IMR-90 (cell line): ENCODE measurements around the gene SH3RF3. TPM values are rescaled to one million over a fixed set of nuclear protein-coding genes. Genes with fewer than 3 reads are reported as not detected.

ENCODE experiments used
- ATAC-seq: fragments of 200-7000 bp; cut with Tn5 transposase; 2 replicates; pipeline ENCODE4 v1.9.1; 2020; ENCODE audit warnings: low read depth, mild to moderate bottlenecking, moderate library complexity
- BruUV-seq: library from RNA; stranded (reverse); fragments of 400-500 nt; replicated peaks from 2 replicates; lab custom pipeline; 2021; lab: Mats Ljungman, UMichigan
- CTCF ChIA-PET: fragments of 300-600 bp; formaldehyde crosslinking; extraction: SDS; loops from one replicate; lab custom pipeline; 2021; ENCODE audit warnings: antibody characterized with exemption; lab: Yijun Ruan, JAX
- POLR2A ChIA-PET: fragments of 300-600 bp; sonication (Branson Sonifier 250); formaldehyde crosslinking; loops from one replicate; lab custom pipeline; 2022; ENCODE audit warnings: antibody characterized with exemption; ENCODE audit not compliant: unreplicated experiment; lab: Charles Lee
- DNase-seq: peaks from one replicate; pipeline ENCODE4 v3.0.0; 2013
- H2AFZ ChIP-seq: replicated peaks from 2 replicates; pipeline ENCODE3; 2013; ENCODE audit warnings: low read length, mild to moderate bottlenecking; ENCODE audit not compliant: poor library complexity
- H2AK5ac ChIP-seq: 2 replicates; pipeline ENCODE4 v1.6.1; 2013; ENCODE audit warnings: low read depth, low read length, inconsistent platforms
- H2AK9ac ChIP-seq: replicated peaks from 2 replicates; pipeline ENCODE3; 2013; ENCODE audit warnings: mild to moderate bottlenecking, low read depth, low read length, moderate library complexity; ENCODE audit not compliant: poor library complexity
- H2BK120ac ChIP-seq: 2 replicates; pipeline ENCODE4 v1.6.1; 2013; ENCODE audit warnings: low read depth, low read length, inconsistent platforms
- H2BK15ac ChIP-seq: 3 replicates; pipeline ENCODE4 v1.6.1; 2013; ENCODE audit warnings: low read depth, low read length, inconsistent platforms
- H2BK20ac ChIP-seq: 2 replicates; pipeline ENCODE4 v1.6.1; 2013; ENCODE audit warnings: low read depth, mild to moderate bottlenecking, inconsistent platforms, low read length, moderate library complexity
- H2BK5ac ChIP-seq: 2 replicates; pipeline ENCODE4 v1.6.1; 2013; ENCODE audit warnings: mild to moderate bottlenecking, low read depth, low read length, inconsistent platforms; ENCODE audit not compliant: poor library complexity, severe bottlenecking
- H3K14ac ChIP-seq: replicated peaks from 2 replicates; pipeline ENCODE4 v1.6.1; 2013; ENCODE audit warnings: low read depth, low read length, inconsistent platforms
- H3K18ac ChIP-seq: 2 replicates; pipeline ENCODE4 v1.6.1; 2013; ENCODE audit warnings: low read depth, low read length, control low read depth
- H3K23ac ChIP-seq: 2 replicates; pipeline ENCODE4 v1.6.1; 2013; ENCODE audit warnings: low read depth, low read length, inconsistent platforms
- H3K27ac ChIP-seq: 2 replicates; pipeline ENCODE4 v1.5.1; 2013; ENCODE audit warnings: mild to moderate bottlenecking, control low read depth, low read length; ENCODE audit not compliant: insufficient read depth
- H3K27me3 ChIP-seq: 2 replicates; pipeline ENCODE4 v1.6.1; 2013; ENCODE audit warnings: low read length; ENCODE audit not compliant: control insufficient read depth, insufficient read depth
- H3K36me3 ChIP-seq: 2 replicates; pipeline ENCODE4 v1.6.1; 2013; ENCODE audit warnings: low read length, mixed read lengths; ENCODE audit not compliant: control insufficient read depth, insufficient read depth
- H3K4ac ChIP-seq: 2 replicates; pipeline ENCODE4 v1.6.1; 2013; ENCODE audit warnings: low read depth, low read length, inconsistent platforms
- H3K4me1 ChIP-seq: 2 replicates; pipeline ENCODE4 v1.6.1; 2013; ENCODE audit warnings: low read length, mixed read lengths; ENCODE audit not compliant: control insufficient read depth, insufficient read depth
- H3K4me2 ChIP-seq: 2 replicates; pipeline ENCODE4 v1.6.1; 2013; ENCODE audit warnings: low read depth, mild to moderate bottlenecking, control low read depth, low read length, moderate library complexity
- H3K4me3 ChIP-seq: 2 replicates; pipeline ENCODE4 v1.5.1; 2013; ENCODE audit warnings: low read depth, mild to moderate bottlenecking, control low read depth, low read length, moderate library complexity; ENCODE audit not compliant: insufficient read depth
- H3K56ac ChIP-seq: 2 replicates; pipeline ENCODE4 v1.6.1; 2013; ENCODE audit warnings: low read length, inconsistent platforms; ENCODE audit not compliant: insufficient read depth; ENCODE audit errors: extremely low read depth
- H3K79me1 ChIP-seq, 2 experiments: 2 replicates each; pipeline ENCODE4 v1.6.1; 2013; ENCODE audit warnings: low read length in 2 of 2, inconsistent platforms in 1 of 2, low read depth in 1 of 2
- H3K9ac ChIP-seq: 2 replicates; pipeline ENCODE4 v1.6.1; 2013; ENCODE audit warnings: low read depth, low read length, control low read depth
- H3K9me1 ChIP-seq: 2 replicates; pipeline ENCODE4 v1.6.1; 2013; ENCODE audit warnings: low read length, inconsistent platforms; ENCODE audit not compliant: insufficient read depth
- H3K9me3 ChIP-seq: 2 replicates; pipeline ENCODE4 v1.6.1; 2013; ENCODE audit warnings: low read length; ENCODE audit not compliant: control insufficient read depth, insufficient read depth
- H4K20me1 ChIP-seq: 2 replicates; pipeline ENCODE4 v1.6.1; 2013; ENCODE audit warnings: low read length, inconsistent platforms; ENCODE audit not compliant: insufficient read depth
- H4K5ac ChIP-seq: 2 replicates; pipeline ENCODE4 v1.6.1; 2013; ENCODE audit warnings: mild to moderate bottlenecking, low read depth, low read length, control low read depth
- H4K8ac ChIP-seq, 2 experiments: 2 replicates each; pipeline ENCODE4 v1.6.1; 2013; ENCODE audit warnings: low read depth in 2 of 2, low read length in 2 of 2, control low read depth in 1 of 2, inconsistent platforms in 1 of 2
- H4K91ac ChIP-seq: 2 replicates; pipeline ENCODE4 v1.6.1; 2013; ENCODE audit warnings: low read depth, low read length, inconsistent platforms; ENCODE audit not compliant: insufficient read depth
- BHLHE40 ChIP-seq: fragments of 150-350 bp; IDR thresholded peaks from 2 replicates; pipeline ENCODE4 v1.6.1; 2016; ENCODE audit warnings: mild to moderate bottlenecking, low read depth, low read length
- FOS ChIP-seq: fragments of 150-350 bp; IDR thresholded peaks from 2 replicates; pipeline ENCODE4 v1.6.1; 2016; ENCODE audit warnings: low read depth, low read length
- MAZ ChIP-seq: IDR thresholded peaks from 2 replicates; pipeline ENCODE4 v1.6.1; 2012; ENCODE audit warnings: low read depth, mild to moderate bottlenecking, low read length, improper control_type of control experiment, moderate library complexity, borderline replicate concordance
- MXI1 ChIP-seq: IDR thresholded peaks from 2 replicates; pipeline ENCODE4 v1.6.1; 2012; ENCODE audit warnings: low read depth, mild to moderate bottlenecking, low read length, moderate library complexity, borderline replicate concordance
- NFE2L2 ChIP-seq: fragments of 150-350 bp; IDR thresholded peaks from 2 replicates; pipeline ENCODE4 v1.6.1; 2016; ENCODE audit warnings: low read depth, mild to moderate bottlenecking, low read length
- POLR2A ChIP-seq: IDR thresholded peaks from 2 replicates; pipeline ENCODE4 v1.6.1; 2012; ENCODE audit warnings: mild to moderate bottlenecking, low read depth, low read length
- RAD21 ChIP-seq: IDR thresholded peaks from 2 replicates; pipeline ENCODE4 v1.6.1; 2012; ENCODE audit warnings: low read length, improper control_type of control experiment
- RCOR1 ChIP-seq: IDR thresholded peaks from 2 replicates; pipeline ENCODE4 v1.6.1; 2012; ENCODE audit warnings: mild to moderate bottlenecking, low read length, improper control_type of control experiment; ENCODE audit not compliant: insufficient replicate concordance
- WGBS, 2 experiments: methylation state at CpG; one replicate each; pipeline versions ENCODE4 v1.1.5 to v1.1.7; 2013; ENCODE audit warnings: missing lambda C conversion rate in 2 of 2; ENCODE audit not compliant: insufficient read length in 1 of 2; ENCODE audit errors: extremely low coverage in 2 of 2; 5-methylcytosine and 5-hydroxymethylcytosine counted together
- dilution Hi-C: fragments of 300-500 bp; cut with HindIII; formaldehyde crosslinking; loops from one replicate; pipeline ENCODE4 v1.14.3; 2018; ENCODE audit warnings: low sequenced_read_pairs; ENCODE audit not compliant: unreplicated experiment
- in situ Hi-C: fragments of 300-500 bp; cut with MboI; formaldehyde crosslinking; loops from 3 replicates; pipeline ENCODE4 v1.14.3; 2019; ENCODE audit warnings: low sequenced_read_pairs, inconsistent platforms, mixed read lengths
- intact Hi-C: fragments of 100-400 bp; cut with micrococcal nuclease; formaldehyde crosslinking; loops from 2 replicates; pipeline ENCODE4 v1.10.0; 2022
- polyA plus RNA-seq, 3 experiments: library from polyadenylated mRNA; depleted of rRNA; stranded (reverse); fragments of >200 nt; gene quantifications; 2 replicates each; pipeline ENCODE4 v1.2.3, GENCODE V29; 2012; ENCODE audit warnings: low replicate concordance in 1 of 3
- total RNA-seq: library from RNA; depleted of rRNA; stranded (reverse); fragments of >200 nt; gene quantifications from 2 replicates; pipeline ENCODE4 v1.2.3, GENCODE V29; 2012

The SH3RF3 gene
- total and polyA plus RNA-seq, 2 of the 4 experiments (the other 2 are of a cell fraction), result 3.4 to 5.3 TPM

DNA sequence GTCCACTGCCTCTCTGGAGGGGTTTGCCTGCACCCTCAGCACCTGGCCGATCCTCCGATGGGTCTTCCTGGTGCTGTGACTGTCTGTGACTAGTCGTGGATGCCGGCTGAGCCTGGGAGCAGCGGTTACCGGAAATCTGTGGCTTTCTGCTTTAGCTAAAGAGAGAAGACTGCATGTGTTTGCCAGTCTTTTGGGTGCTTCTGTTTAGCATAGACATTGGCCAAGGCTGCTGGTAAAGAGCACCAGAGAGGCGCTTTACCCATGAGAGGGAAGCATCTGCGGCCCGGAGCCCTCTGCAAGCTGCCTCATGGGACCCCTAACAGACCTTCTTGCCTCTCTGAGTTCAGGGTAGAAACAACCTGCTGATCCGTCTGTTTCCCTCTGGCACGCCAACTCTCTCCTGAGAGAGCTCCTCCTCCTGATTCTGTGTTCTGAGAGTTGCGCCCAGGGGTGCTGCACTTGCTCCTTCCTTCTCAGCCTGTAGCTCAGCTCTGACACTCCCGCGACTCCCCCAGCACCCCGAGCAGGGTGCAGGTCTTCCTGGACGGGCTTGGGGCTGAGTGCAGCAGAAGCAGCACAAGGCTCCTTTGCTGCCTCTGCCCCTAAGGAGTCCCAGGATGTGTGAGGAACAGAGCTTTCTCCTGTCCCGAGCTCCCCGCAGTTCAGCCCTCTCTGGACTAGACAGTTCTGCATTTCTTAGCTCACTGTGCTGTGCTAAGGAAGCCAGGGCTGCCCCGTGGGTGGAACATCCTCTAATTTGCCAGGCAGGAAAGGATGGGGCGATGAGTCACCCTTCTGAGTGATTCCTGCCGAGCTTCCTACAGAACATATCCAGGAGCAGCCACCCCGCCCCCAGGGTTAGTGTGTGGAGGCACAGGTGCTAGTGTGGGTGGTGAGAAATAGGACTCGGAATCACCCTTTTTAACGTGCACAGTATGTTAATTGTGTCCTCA, 203.2 kb downstream of the SH3RF3 start:
- Histone ChIP-seq H2AK5ac (peak overlapping the region; percentile 91), H3K27ac (peak overlapping the region; percentile 87), H2BK120ac (peak overlapping the region; percentile 96), H3K23ac (peak overlapping the region; percentile 74), H3K4ac (peak overlapping the region; percentile 94), H3K27me3 (no peaks in the 10 kb centered on the region), H3K4me1 (peaks cover 46% of the 10 kb centered on the region), H3K9me1 (peaks cover 41% of the 10 kb centered on the region), H4K91ac (peak overlapping the region; percentile 92), H2AK9ac (peak overlapping the region; percentile 79), H3K4me3 (no peak overlapping the region), H2BK15ac (peak overlapping the region; percentile 64; the same call in 2 of the 3 replicates), H3K36me3 (no peaks in the 10 kb centered on the region), H3K9ac (peak overlapping the region; percentile 48), H4K5ac (peak overlapping the region; percentile 66; the same call in 1 of the 2 replicates), H2BK5ac (peak overlapping the region; percentile 95), H2AFZ (peak overlapping the region; percentile 71), H2BK20ac (peak overlapping the region; percentile 89), H4K20me1 (peaks cover 3% of the 10 kb centered on the region; the same call in 1 of the 2 replicates), H3K14ac (peak overlapping the region; percentile 81), H4K8ac (peak overlapping the region; percentile 55 to 78), H3K9me3 (peaks cover 4% of the 10 kb centered on the region; the same call in 1 of the 2 replicates), H3K56ac (peak overlapping the region; percentile 78), H3K79me1 (peaks cover 60 to 90% of the 10 kb centered on the region in 2 experiments), H3K18ac (peak overlapping the region; percentile 63), H3K4me2 (peak overlapping the region; percentile 63)
- ChIA-PET POLR2A (interaction anchor here (1.4 kb wide), 1 partner anchor 9 kb away, joined by 4 read pairs; no protein-coding TSS in a partner anchor), CTCF (interaction anchor here (1.0 to 1.4 kb wide), 2 partner anchors 19 to 126 kb away, joined by 3 to 5 read pairs; no protein-coding TSS in a partner anchor)
- BruUV-seq, result no TSS peak
- 53% methylated on average over 7 of the region's 24 CpGs; no CpG with 5 or more reads in 1 of the 2 experiments for WGBS, 2 experiments
- ATAC-seq (peak; percentile 84), DNase-seq (peak; percentile 96)
- dilution Hi-C loops (no loop called here), in situ Hi-C loops (loop anchor here (25.0 kb wide), 1 partner anchor 195 kb away; the partner anchor contains the start of gene SH3RF3), intact Hi-C loops (loop anchor here (5.0 kb wide), 1 partner anchor 115 kb away; no protein-coding TSS in a partner anchor)
- TF ChIP-seq MAZ (peak; percentile 57; the same call in 1 of the 2 replicates), POLR2A (peak; percentile 74), RAD21 (peak; percentile 33; the same call in 1 of the 2 replicates), RCOR1 (peak; percentile 98), BHLHE40 (peak; percentile 46; the same call in 1 of the 2 replicates), NFE2L2 (no peak), MXI1 (no peak; the same call in 1 of the 2 replicates), FOS (peak; percentile 97)
